ENCODE data around the gene P3R3URF.
"Not testable (repeated sequence)": the region's sequence is repeated elsewhere in the genome, so short reads cannot be mapped to it uniquely, and the experiment has no call there.

The P3R3URF gene

DNA sequence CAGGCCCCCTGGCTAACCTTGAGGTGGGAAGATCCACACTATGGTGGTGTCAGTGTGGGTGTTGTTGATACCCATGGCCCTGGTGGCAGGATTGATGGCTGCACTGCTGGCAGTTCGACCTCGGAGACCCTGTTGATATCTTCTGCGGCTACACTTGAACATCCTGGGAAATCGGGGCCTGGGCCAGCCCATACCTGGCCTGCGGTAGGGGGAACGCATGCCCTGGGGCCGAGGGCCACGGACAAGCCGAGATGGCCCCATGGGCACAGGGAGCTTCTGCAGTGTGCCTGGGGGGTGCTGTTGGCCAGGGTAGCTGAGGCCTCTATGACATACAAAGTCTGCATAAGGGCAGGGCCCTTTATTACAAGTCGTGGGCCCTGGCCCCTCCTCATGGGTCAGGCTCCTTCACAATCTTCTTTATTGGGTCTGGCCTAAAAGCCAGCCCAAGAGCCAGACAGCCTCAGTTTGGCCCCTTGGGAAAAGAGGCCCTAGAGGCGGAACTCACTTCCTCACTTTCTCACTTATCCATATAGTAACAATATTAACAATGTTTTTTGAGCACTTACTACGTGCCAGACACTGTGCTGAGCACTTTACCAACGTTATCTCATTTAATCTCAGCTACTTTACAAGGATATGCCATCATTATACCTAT, at the start of gene P3R3URF:
Gene P3R3URF, minus strand, starts transcription at position 278 of the 655 bp plus-strand sequence. Its CDS starts 17 bp downstream, at position 261.
- no peak for DNase-seq (ENCODE audit: low read depth, low spot score)

- no peak for DNase-seq (ENCODE audit: low read depth, low spot score)
Measured at GRCh38 chr1:46224966-46225365, 48.7 kb upstream of the P3R3URF start.

DNA sequence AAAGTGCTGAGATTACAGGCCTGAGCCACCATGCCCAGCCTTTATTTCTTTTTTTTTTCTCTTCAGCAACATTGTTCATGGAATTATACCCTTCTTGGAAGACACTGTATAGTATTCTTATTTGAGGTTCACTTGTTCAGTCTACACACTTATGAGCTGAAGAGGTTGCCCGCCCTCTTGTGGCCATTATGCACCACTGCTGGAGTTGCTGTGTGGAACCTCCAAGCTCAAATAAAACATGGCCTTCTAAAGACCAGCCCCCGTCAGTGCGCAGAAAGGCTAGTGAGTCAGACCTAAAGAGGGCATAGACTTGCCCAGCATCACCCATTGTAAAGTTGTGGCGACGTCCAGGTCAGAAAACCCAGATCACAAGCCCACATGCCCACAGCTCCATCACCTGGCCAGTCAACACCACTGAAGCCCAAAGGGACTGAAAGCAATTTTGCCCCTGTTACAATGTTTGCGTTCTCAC, 47.2 kb upstream of the P3R3URF start:
- DNase-seq (ENCODE audit: low read depth, low spot score) = peak; percentile 53

DNA sequence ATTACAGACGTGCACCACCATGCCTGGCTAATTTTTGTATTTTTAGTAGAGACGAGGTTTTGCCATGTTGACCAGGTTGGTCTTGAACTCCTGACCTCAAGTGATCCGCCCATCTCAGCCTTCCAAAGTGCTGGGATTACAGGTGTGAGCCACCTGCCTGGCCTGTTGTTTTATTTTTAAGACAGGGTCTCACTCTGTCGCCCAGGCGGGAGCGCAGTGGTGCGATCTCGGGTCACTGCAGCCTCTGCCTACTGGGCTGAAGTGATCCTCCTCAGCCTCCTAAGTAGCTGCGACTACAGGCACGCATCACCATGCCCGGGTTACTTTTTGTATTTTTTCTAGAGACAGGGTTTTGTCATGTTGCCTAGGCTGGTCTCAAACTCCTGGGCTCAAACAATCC, 46.8 kb upstream of the P3R3URF start:
- DNase-seq (ENCODE audit: low read depth, low spot score) = not testable (repeated sequence)

DNA sequence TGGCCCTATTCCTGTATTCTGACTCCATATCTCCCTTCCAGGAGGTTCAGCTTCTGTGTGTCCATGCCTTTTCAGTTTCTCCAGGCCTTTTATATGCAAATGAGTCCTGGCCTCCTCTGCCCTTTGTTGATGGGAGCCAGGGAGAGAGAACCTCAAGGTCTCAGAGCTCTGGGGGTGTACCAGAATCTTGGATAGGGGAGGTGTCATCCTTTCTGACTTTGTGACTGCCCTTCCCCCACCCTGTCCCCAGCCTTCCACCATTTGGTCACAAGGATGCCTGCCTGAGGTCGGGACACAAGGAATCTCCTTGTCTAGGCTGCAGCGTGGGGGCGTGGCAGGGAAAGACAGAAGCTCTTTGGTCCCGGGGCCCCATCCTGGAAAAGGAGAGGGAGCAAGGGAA, 45.5 kb upstream of the P3R3URF start:
- DNase-seq (ENCODE audit: low read depth, low spot score) = no peak

GRCh38 chr1:46220808-46221207, 44.5 kb upstream of the P3R3URF start:
- no peak for DNase-seq (ENCODE audit: low read depth, low spot score)

- DNase-seq (ENCODE audit: low read depth, low spot score) = no peak
Measured at GRCh38 chr1:46219551-46220520, 43.5 kb upstream of the P3R3URF start.

- no peak for DNase-seq (ENCODE audit: low read depth, low spot score)
Measured at GRCh38 chr1:46218443-46218842, 42.2 kb upstream of the P3R3URF start.

- no peak for DNase-seq (ENCODE audit: low read depth, low spot score)
Measured at GRCh38 chr1:46215504-46215903, 39.2 kb upstream of the P3R3URF start.

GRCh38 chr1:46211051-46211450, 34.8 kb upstream of the P3R3URF start:
- no peak for DNase-seq (ENCODE audit: low read depth, low spot score)

- DNase-seq (ENCODE audit: low read depth, low spot score) = no peak
Measured at GRCh38 chr1:46210561-46210960, 34.3 kb upstream of the P3R3URF start.

- DNase-seq (ENCODE audit: low read depth, low spot score) = no peak
Measured at GRCh38 chr1:46206399-46206798, 30.1 kb upstream of the P3R3URF start.

DNA sequence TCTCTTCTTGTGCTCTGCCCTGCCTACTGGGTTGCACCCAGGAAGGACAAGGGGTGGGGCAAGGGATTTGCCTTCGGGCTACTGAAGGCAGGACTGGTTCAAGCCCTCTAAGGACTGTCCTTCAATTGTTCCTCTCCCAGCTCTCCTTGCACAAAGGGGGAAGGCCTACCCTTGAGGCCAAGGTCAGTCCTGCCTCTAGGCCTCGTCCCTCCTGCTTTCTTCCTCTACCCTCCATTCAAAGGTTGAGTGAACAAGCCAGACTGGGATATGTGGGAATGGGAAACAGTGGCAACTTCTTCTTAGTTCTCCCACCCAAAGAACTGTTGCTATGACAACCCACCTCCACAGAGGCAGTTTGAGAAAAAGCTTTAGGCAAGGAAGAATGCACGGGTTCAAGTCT, 29.5 kb upstream of the P3R3URF start:
- no peak for DNase-seq (ENCODE audit: low read depth, low spot score)

DNA sequence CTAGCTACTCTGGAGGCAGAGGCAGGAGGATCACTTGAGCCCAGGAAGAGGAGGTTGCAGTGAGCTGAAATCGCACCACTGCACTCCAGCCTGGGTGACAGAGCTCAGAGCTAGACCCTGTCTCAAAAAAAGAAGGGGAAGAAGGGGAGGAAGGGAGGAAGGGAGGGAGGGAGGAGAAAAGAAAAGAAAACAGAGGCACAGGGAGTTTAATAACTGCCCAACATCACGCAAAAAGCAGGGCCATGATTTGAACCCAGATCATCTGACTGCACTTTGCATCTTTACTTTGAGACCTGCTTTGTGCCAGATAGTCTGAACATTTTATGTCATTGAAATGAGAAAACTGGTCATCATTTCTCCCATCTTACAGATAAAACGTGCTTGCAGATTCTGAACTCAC, 28.9 kb upstream of the P3R3URF start:
- DNase-seq (ENCODE audit: low read depth, low spot score) = no peak

DNA sequence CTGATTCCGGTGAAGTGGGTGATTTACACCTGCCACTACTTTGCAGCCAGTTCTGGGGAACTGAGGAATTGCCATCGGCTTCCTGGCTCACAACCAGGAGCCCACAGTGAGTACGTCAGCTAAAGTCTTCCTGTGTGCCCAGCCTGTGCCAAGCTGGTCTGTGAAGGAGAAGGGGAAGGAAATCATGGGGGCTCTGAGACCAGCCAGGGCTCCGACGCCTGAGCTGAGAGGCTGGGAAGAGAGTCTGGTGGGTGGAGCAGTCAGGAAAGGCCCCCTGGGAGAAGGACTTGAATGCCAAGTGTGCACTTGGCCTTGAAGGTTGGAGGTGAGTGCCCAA, 28.1 kb upstream of the P3R3URF start:
- DNase-seq (ENCODE audit: low read depth, low spot score) = no peak

GRCh38 chr1:46203738-46204405, 27.6 kb upstream of the P3R3URF start:
- no peak for DNase-seq (ENCODE audit: low read depth, low spot score)

DNA sequence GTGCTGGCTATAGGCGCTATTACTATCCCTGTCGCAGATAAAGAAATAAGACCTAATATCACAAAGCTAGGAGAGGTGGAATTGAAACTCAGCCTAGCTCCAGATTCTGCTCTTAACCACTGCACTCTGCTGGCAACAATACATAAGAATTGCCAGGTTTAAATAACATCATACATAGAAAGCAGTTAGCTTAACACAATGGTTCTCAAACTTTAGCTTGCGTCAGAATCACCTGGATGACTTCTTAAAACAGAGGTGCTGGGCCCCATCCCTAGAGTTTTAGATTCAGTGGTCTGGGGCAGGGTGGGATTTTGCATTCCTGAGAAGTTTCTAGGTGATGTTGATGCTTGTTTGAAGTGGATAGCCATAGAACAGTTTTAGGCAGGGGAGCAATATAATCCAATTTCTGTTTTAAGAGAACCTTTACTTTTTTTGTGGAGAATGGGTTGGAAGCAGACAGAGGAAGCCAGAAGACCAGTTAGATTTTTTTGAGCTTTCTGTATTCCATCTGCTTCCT, 23.0 kb upstream of the P3R3URF start:
- no peak for DNase-seq (ENCODE audit: low read depth, low spot score)

- no peak for DNase-seq (ENCODE audit: low read depth, low spot score)
Measured at GRCh38 chr1:46197964-46198811, 21.9 kb upstream of the P3R3URF start, which contains the start of gene POMGNT1. POMGNT1 (minus strand) TSS chr1:46198434; CDS start chr1:46197821, 613 bp downstream.

GRCh38 chr1:46197560-46197963, 21.3 kb upstream of the P3R3URF start:
- no peak for DNase-seq (ENCODE audit: low read depth, low spot score)

GRCh38 chr1:46196609-46197008, 20.3 kb upstream of the P3R3URF start:
- DNase-seq (ENCODE audit: low read depth, low spot score) = no peak

DNA sequence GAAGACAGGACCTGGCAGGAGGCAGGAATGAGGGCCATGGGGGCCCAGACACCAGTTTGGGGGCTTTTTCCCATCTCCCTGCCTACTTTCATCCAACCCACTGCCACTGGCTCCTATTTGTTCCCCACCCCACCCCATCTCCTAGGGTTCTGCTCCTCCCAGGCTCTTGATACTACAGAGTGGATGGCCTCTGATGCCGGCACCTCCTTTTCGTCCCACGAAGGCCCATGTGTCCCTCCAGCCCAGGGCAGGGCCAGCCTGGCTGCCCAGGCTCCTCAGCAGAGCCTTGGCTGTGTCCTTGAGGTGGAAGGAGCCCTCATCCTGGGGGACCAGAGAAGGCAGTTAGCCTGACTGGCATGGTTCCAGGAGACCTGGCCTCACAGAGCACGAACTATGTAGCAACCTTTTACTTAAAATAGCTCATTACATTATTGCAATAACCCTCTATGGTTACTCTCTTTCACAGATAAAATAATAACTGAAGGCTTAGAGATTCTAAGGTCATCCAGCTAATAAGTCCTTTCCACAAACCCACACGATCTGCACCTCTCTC, 18.4 kb upstream of the P3R3URF start:
- DNase-seq (ENCODE audit: low read depth, low spot score) = no peak
